Common myeloid progenitor, CD34-positive (primary cell): ENCODE results near the gene SFTPB. TPM values are rescaled to one million over a fixed set of nuclear protein-coding genes. Genes with fewer than 3 reads are reported as not detected.
"Not testable (repeated sequence)": the region's sequence is repeated elsewhere in the genome, so short reads cannot be mapped to it uniquely, and the experiment has no call there.

ENCODE experiments used
- CTCF ChIA-PET: fragments of 350-600 bp; sonication (Branson Sonifier 250); formaldehyde crosslinking; loops from one replicate; lab custom pipeline; 2021; ENCODE audit warnings: antibody characterized with exemption; lab: Charles Lee
- POLR2A ChIA-PET: fragments of 350-600 bp; sonication (Branson Sonifier 250); formaldehyde crosslinking; loops from one replicate; lab custom pipeline; 2021; ENCODE audit warnings: antibody characterized with exemption; lab: Charles Lee
- DNase-seq, 3 donors: peaks; one replicate each; pipeline versions ENCODE4 v3.0.0 to v3.0.0-alpha.2; 2013
- H3K27ac ChIP-seq, 2 experiments: 1 replicate in 1 of 2; 2 replicates in 1 of 2; pipeline ENCODE4 v1.7.0; 2013; ENCODE audit warnings: inconsistent platforms in 2 of 2, low read length in 2 of 2, mild to moderate bottlenecking in 2 of 2, low read depth in 1 of 2, moderate library complexity in 1 of 2; ENCODE audit not compliant: severe bottlenecking in 2 of 2, insufficient read depth in 1 of 2, poor library complexity in 1 of 2
- H3K27me3 ChIP-seq, 5 experiments: replicated peaks in 2 of 5; 1 replicate in 3 of 5; 2 replicates in 2 of 5; pipeline versions ENCODE4 v1.6.1 to v1.7.0; 2013; ENCODE audit warnings: low read length in 4 of 5, mild to moderate bottlenecking in 2 of 5, moderate library complexity in 2 of 5, inconsistent platforms in 1 of 5; ENCODE audit not compliant: insufficient read depth in 5 of 5, control insufficient read depth in 4 of 5
- H3K36me3 ChIP-seq, 4 experiments: 1 replicate in 2 of 4; 2 replicates in 2 of 4; pipeline versions ENCODE4 v1.6.1 to v1.7.0; 2013; ENCODE audit warnings: low read length in 3 of 4, control low read depth in 1 of 4, mild to moderate bottlenecking in 1 of 4; ENCODE audit not compliant: control insufficient read depth in 4 of 4, insufficient read depth in 4 of 4
- H3K4me1 ChIP-seq, 4 experiments: 1 replicate in 3 of 4; 2 replicates in 1 of 4; pipeline versions ENCODE4 v1.6.1 to v1.7.1; 2013; ENCODE audit warnings: low read length in 3 of 4, mild to moderate bottlenecking in 3 of 4, control low read depth in 1 of 4, inconsistent platforms in 1 of 4, moderate library complexity in 1 of 4; ENCODE audit not compliant: control insufficient read depth in 4 of 4, insufficient read depth in 4 of 4; ENCODE audit errors: control extremely low read depth in 1 of 4
- H3K4me3 ChIP-seq, 7 experiments: 1 replicate in 4 of 7; 2 replicates in 3 of 7; pipeline versions ENCODE4 v1.5.1 to v1.7.0; 2013; ENCODE audit warnings: mild to moderate bottlenecking in 7 of 7, low read length in 6 of 7, moderate library complexity in 6 of 7, inconsistent platforms in 2 of 7, low read depth in 2 of 7, control low read depth in 1 of 7; ENCODE audit not compliant: insufficient read depth in 4 of 7, control insufficient read depth in 1 of 7; ENCODE audit errors: extremely low read depth in 1 of 7
- H3K9me3 ChIP-seq, 5 experiments: 1 replicate in 4 of 5; 2 replicates in 1 of 5; pipeline versions ENCODE4 v1.6.1 to v1.7.1; 2013; ENCODE audit warnings: low read length in 4 of 5, mild to moderate bottlenecking in 2 of 5, inconsistent platforms in 1 of 5, low read depth in 1 of 5, moderate library complexity in 1 of 5; ENCODE audit not compliant: control insufficient read depth in 4 of 5, insufficient read depth in 2 of 5; ENCODE audit errors: control extremely low read depth in 1 of 5
- WGBS: methylation state at CpG from one replicate; pipeline ENCODE4 v1.1.5; 2013; ENCODE audit not compliant: insufficient coverage; 5-methylcytosine and 5-hydroxymethylcytosine counted together
- polyA plus RNA-seq: library from polyadenylated mRNA; unstranded; fragments of 120-200 nt; gene quantifications from one replicate; pipeline ENCODE4 v1.2.1, GENCODE V29; 2013

Gene SFTPB
- polyA plus RNA-seq: 0.01 TPM

DNA sequence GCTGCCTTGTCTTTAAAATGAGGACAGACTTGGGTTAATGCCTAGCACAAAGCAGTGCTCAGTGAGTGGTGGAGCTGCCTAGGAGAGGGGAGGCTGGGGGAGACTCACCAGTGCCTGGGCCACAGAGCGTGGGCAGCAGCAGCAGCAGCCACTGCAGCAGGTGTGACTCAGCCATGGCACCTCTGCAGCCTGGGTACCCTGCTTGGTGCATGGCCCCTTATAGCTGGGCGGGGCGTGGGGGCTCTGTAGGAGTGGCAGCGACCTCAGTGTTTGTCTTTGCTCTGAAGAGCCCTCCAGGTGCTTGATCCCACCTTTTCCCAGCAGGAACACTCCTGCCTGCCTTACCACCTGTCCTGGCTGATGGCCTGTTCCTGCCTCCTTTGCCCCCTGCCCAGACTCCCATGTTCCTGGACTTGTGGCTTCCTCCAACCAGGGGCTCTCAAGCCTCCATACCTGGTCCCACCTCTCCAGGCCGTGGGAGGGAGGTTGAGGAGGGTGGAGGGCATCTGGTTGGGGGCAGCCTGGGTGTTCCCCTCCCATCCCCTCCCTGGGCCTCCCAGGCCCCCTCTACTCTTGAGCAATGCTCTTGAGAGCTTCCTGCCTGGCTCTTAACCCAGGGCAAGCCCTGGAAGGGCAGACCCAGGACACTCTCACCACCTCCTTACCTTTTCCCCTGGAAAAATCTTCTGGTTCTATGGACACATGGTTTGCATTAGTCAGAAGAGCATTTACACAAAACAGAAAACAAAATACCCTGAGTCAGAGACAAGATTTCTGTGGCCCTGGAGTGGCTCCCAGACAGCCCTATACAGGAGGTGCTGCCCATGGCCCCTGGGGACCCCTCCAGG is at the start of gene SFTPB:
Gene SFTPB (minus strand): TSS at position 191 of the 848 bp plus-strand sequence. CDS start 16 bp downstream, at position 175.
- 97% methylated on average over 4 of the region's 5 CpGs for WGBS
- Histone ChIP-seq H3K4me3 (no peak within 1 kb of the TSS), H3K27me3 (no peaks in the 10 kb centered on the region), H3K9me3 (no peaks in the 10 kb centered on the region), H3K36me3 (no peaks in the 10 kb centered on the region), H3K27ac (no peak within 1 kb of the TSS), H3K4me1 (no peaks in the 10 kb centered on the region)
- DNase-seq: no peak
- ChIA-PET POLR2A (no interaction called here), CTCF (interaction anchor here (0.9 to 2.5 kb wide), 7 partner anchors 9 to 136 kb away, joined by 3 to 7 read pairs (median 3); no protein-coding TSS in a partner anchor)

DNA sequence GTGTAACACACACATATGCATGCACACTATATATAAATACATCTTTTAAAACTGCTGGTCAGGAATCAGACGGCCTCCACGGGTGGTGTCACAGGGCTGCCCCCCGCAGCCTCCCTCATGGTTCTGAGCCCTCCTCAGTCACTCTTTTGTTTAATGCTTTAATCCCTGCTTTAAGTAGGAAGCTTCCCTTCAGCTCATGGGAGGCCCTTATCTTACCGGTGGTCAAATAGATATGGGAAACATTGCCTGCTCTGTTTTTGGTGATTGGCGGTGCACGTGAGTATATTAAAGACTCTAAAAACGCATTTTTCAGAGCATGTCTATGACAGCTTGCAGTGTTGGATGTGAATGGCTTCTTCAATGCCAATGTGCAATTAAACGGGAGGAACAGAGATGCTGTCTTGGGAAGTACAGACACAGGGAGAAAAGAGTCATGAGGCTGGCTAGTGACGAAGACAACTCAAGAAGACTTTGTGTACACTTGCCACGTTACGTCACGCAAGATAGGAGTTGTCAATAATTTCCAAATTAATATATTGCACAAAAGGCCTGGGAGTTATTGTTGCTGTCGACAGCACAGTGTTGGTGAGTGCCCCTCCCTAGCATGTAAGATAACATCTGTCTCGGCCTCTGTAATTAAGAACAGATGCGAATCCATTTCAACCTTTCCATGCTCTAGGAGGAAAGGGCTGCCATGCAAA is 49.5 kb upstream of the SFTPB start:
- Histone ChIP-seq H3K36me3 (no peaks in the 10 kb centered on the region), H3K27me3 (no peaks in the 10 kb centered on the region), H3K27ac (no peak overlapping the region), H3K9me3 (no peaks in the 10 kb centered on the region), H3K4me1 (peaks cover 9 to 40% (median 20%) of the 10 kb centered on the region in 4 experiments), H3K4me3 (no peak overlapping the region)
- ChIA-PET CTCF (interaction anchor here (0.6 to 2.7 kb wide), 6 partner anchors 10 to 81 kb away, joined by 3 to 11 read pairs (median 4); no protein-coding TSS in a partner anchor), POLR2A (no interaction called here)
- DNase-seq: no peak
- 92% methylated on average over 13 of the region's 15 CpGs for WGBS

DNA sequence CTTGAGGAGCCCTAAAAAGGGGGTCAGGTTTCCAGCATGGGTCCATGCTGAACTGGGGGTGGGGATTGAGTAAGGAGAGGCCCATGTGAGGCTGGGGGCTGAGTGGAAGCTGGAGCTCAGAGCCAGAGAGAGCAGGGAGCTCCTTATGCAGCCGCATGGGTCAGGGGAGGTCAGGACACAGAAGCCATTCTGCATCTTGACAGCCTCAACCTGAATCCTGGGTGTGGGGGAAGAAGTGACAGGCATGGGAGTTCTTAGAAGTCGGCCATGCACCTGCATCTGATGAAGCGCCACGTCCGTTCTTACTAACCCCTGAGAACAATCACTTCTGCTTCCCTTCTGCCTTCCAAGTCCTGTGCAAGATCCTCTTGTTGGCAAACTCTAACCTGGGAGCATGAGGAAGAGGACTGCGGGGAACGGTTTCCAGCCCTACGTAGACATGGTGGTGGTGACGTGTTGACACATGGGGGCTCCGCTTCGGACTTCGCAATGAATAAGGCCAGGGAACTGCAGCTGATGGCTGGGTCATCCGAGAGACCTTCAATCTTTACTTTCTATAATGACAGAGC is 48.4 kb upstream of the SFTPB start:
- 88% methylated on average over 12 of the region's 13 CpGs for WGBS
- H3K9me3 ChIP-seq: no peaks in the 10 kb centered on the region
- no peak for DNase-seq
- H3K27ac ChIP-seq: no peak overlapping the region
- H3K4me1 ChIP-seq: peaks cover 10 to 50% (median 29%) of the 10 kb centered on the region in 4 experiments
- H3K27me3 ChIP-seq: no peaks in the 10 kb centered on the region
- H3K4me3 ChIP-seq: no peak overlapping the region
- ChIA-PET POLR2A (no interaction called here), CTCF (interaction anchor here (1.0 to 2.7 kb wide), 5 partner anchors 8 to 79 kb away, joined by 3 to 11 read pairs (median 6); no protein-coding TSS in a partner anchor)
- H3K36me3 ChIP-seq: no peaks in the 10 kb centered on the region

DNA sequence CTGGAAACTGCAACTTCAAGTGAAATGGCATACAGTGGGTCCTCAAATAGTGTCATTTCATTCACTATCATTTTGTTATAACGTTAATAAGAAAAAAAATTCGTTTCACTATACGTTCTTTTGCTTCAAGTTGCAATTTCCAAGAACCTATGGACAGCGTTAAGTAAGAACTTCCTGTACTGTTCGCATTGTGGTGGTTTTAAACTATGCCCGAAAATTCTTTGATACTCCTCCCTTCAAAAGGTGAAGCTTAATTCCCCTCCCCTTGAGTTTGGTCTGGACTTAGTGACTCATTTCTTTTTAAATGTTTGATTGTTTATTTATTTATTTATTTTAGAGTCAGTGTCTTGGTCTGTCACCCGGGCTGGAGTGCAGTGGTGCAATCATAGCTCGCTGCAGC is 46.8 kb upstream of the SFTPB start:
- no peaks in the 10 kb centered on the region for H3K27me3 ChIP-seq
- H3K27ac ChIP-seq: no peak overlapping the region
- no peak overlapping the region for H3K4me3 ChIP-seq
- H3K9me3 ChIP-seq: no peaks in the 10 kb centered on the region
- WGBS: 48% methylated on average over 5 of the region's 8 CpGs
- peaks cover 12 to 66% (median 43%) of the 10 kb centered on the region in 4 experiments for H3K4me1 ChIP-seq
- POLR2A ChIA-PET: no interaction called here
- peak in 2 of 3 donors; percentile 37 to 57 for DNase-seq
- H3K36me3 ChIP-seq: no peaks in the 10 kb centered on the region
- CTCF ChIA-PET: interaction anchor here (1.3 to 2.1 kb wide), 4 partner anchors 9 to 79 kb away, joined by 3 to 10 read pairs (median 5); no protein-coding TSS in a partner anchor

DNA sequence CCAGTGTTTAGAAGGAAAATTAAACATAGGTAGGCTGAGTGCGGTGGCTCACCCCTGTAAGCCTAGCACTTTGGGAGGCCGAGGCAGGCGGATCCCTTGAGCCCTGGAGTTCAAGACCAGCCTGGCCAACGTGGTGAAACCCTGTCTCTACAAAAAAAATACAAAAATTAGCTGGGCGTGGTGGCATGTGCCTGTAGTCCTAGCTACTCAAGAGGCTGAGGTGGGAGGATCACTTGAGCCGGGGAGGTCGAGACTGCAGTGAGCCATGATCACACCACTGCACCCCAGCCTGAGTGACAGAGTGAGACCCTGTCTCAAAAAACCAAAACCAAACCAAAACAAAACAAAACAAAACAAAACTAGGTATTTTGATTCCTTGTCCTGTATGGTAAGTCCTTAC is 46.4 kb upstream of the SFTPB start:
- H3K4me1 ChIP-seq: peaks cover 15 to 67% (median 47%) of the 10 kb centered on the region in 4 experiments
- H3K27me3 ChIP-seq, DNase-seq, H3K36me3 ChIP-seq, H3K9me3 ChIP-seq, POLR2A ChIA-PET, H3K27ac ChIP-seq, H3K4me3 ChIP-seq: not testable (repeated sequence)
- CTCF ChIA-PET: interaction anchor here (0.8 to 2.9 kb wide), 8 partner anchors 8 to 99 kb away, joined by 3 to 17 read pairs (median 4); no protein-coding TSS in a partner anchor
- 100% methylated on average over 5 of the region's 7 CpGs for WGBS

DNA sequence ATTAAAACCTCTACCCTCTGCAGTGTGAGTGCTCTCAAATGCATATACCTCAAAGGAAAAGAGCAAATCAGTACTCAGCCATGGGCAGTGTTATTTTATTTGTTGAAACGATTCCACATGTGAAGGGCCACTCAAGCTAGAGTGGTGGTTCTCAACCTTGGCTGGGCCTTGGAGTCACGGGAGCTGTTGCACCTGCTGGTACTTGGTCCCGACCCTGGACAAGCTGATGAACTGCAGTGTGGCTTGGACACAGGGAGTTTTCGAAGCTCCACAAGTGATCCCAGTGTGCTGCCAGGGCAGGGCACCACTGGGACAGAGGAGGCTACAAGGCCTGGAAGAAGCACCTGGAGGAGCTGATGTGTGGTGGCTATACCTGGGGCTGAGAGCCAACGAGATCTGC is 45.8 kb upstream of the SFTPB start:
- POLR2A ChIA-PET: no interaction called here
- 100% methylated on average over 4 of the region's 5 CpGs for WGBS
- CTCF ChIA-PET: interaction anchor here (0.8 to 2.9 kb wide), 9 partner anchors 8 to 100 kb away, joined by 3 to 17 read pairs (median 4); no protein-coding TSS in a partner anchor
- H3K4me1 ChIP-seq: peaks cover 17 to 73% (median 50%) of the 10 kb centered on the region in 4 experiments
- no peak overlapping the region for H3K27ac ChIP-seq
- DNase-seq: no peak
- no peaks in the 10 kb centered on the region for H3K36me3 ChIP-seq
- H3K4me3 ChIP-seq: no peak overlapping the region
- no peaks in the 10 kb centered on the region for H3K9me3 ChIP-seq
- H3K27me3 ChIP-seq: no peaks in the 10 kb centered on the region
